Measurements from ENCODE around the gene FMN2. TPM values are rescaled to one million over a fixed set of nuclear protein-coding genes. Genes with fewer than 3 reads are reported as not detected.

The FMN2 gene
- total RNA-seq, 1 donor from 2014 or later = 1.7 TPM

GRCh38 chr1:240098534-240098933 is 6.9 kb downstream of the FMN2 start:
- H3K27me3 Mint-ChIP-seq (ENCODE audit: insufficient read depth, low read depth) = no peaks in the 10 kb centered on the region

GRCh38 chr1:240099329-240099728 is 7.6 kb downstream of the FMN2 start:
- Mint-ChIP-seq H3K9me3 (peaks cover 2% of the 10 kb centered on the region), H3K27me3 (ENCODE audit: insufficient read depth, low read depth) (no peaks in the 10 kb centered on the region), H3K27ac (no peak overlapping the region), H3K4me3 (no peak overlapping the region), H3K4me1 (peaks cover 26% of the 10 kb centered on the region), H3K36me3 (peaks cover 21% of the 10 kb centered on the region)
- Histone ChIP-seq H3K27ac (no peak overlapping the region), H2AFZ (replicated peaks) (no peak overlapping the region), H3K79me2 (ENCODE audit: low read depth) (no peaks in the 10 kb centered on the region), H3K27me3 (peaks cover 6% of the 10 kb centered on the region), H3K36me3 (no peaks in the 10 kb centered on the region), H3K4me1 (no peaks in the 10 kb centered on the region), H4K20me1 (ENCODE audit: low read depth) (peaks cover under 1% of the 10 kb centered on the region), H3K4me3 (no peak overlapping the region), H3F3A (ENCODE audit: low read depth) (no peaks in the 10 kb centered on the region), H3K4me2 (no peak overlapping the region), H3K9me3 (ENCODE audit: low read depth) (no peaks in the 10 kb centered on the region), H3K9ac (no peak overlapping the region)
- TF ChIP-seq CTCF (IDR thresholded peaks at IDR 0.05) (no peak), EZH2 (IDR thresholded peaks at IDR 0.05) (no peak), EZH2phosphoT487 (IDR thresholded peaks at IDR 0.05) (no peak)
- no peak for DNase-seq (ENCODE audit: low spot score)

More at GRCh38 chr1:240098534-240098933, 6.9 kb downstream of the FMN2 start:
- H4K20me1 ChIP-seq (ENCODE audit: low read depth) = peaks cover 8% of the 10 kb centered on the region
- peaks cover 14% of the 10 kb centered on the region for H3K27me3 ChIP-seq
- no peak overlapping the region for H3K27ac ChIP-seq
- Mint-ChIP-seq H3K36me3 (peaks cover 18% of the 10 kb centered on the region), H3K27ac (no peak overlapping the region), H3K9me3 (peaks cover 2% of the 10 kb centered on the region), H3K4me3 (no peak overlapping the region), H3K4me1 (peaks cover 31% of the 10 kb centered on the region)
- H2AFZ ChIP-seq (replicated peaks) = no peak overlapping the region
- DNase-seq (ENCODE audit: low spot score) = no peak
- H3K36me3 ChIP-seq = no peaks in the 10 kb centered on the region
- no peaks in the 10 kb centered on the region for H3K79me2 ChIP-seq (ENCODE audit: low read depth)
- H3K4me3 ChIP-seq = no peak overlapping the region
- peaks cover 5% of the 10 kb centered on the region for H3K4me1 ChIP-seq
- H3K9me3 ChIP-seq (ENCODE audit: low read depth) = no peaks in the 10 kb centered on the region
- no peak overlapping the region for H3K4me2 ChIP-seq
- H3F3A ChIP-seq (ENCODE audit: low read depth) = no peaks in the 10 kb centered on the region
- no peak overlapping the region for H3K9ac ChIP-seq
- TF ChIP-seq EZH2 (IDR thresholded peaks at IDR 0.05) (no peak), CTCF (IDR thresholded peaks at IDR 0.05) (no peak), EZH2phosphoT487 (IDR thresholded peaks at IDR 0.05) (no peak)

- Histone ChIP-seq H3K9ac (no peak overlapping the region), H3K4me3 (no peak overlapping the region), H3K36me3 (no peaks in the 10 kb centered on the region), H3K27ac (no peak overlapping the region), H3K79me2 (ENCODE audit: low read depth) (no peaks in the 10 kb centered on the region), H3K4me2 (no peak overlapping the region), H3K9me3 (ENCODE audit: low read depth) (no peaks in the 10 kb centered on the region), H3K4me1 (no peaks in the 10 kb centered on the region), H3F3A (ENCODE audit: low read depth) (no peaks in the 10 kb centered on the region), H3K27me3 (peaks cover 2% of the 10 kb centered on the region), H2AFZ (replicated peaks) (no peak overlapping the region), H4K20me1 (ENCODE audit: low read depth) (no peaks in the 10 kb centered on the region)
- Mint-ChIP-seq H3K27ac (no peak overlapping the region), H3K36me3 (peaks cover 22% of the 10 kb centered on the region), H3K9me3 (peaks cover 2% of the 10 kb centered on the region), H3K4me1 (peaks cover 25% of the 10 kb centered on the region), H3K27me3 (ENCODE audit: insufficient read depth, low read depth) (no peaks in the 10 kb centered on the region), H3K4me3 (no peak overlapping the region)
- TF ChIP-seq EZH2 (IDR thresholded peaks at IDR 0.05) = no peak
- no peak for DNase-seq (ENCODE audit: low spot score)
Observed at GRCh38 chr1:240099748-240100147, 8.1 kb downstream of the FMN2 start.

- H3K4me3 Mint-ChIP-seq = no peak overlapping the region
- H3K27ac Mint-ChIP-seq = no peak overlapping the region
- Histone ChIP-seq H3K27me3 (no peaks in the 10 kb centered on the region), H3K9me3 (ENCODE audit: low read depth) (no peaks in the 10 kb centered on the region), H3K27ac (no peak overlapping the region), H4K20me1 (ENCODE audit: low read depth) (no peaks in the 10 kb centered on the region), H3K79me2 (ENCODE audit: low read depth) (no peaks in the 10 kb centered on the region), H2AFZ (replicated peaks) (no peak overlapping the region), H3K9ac (no peak overlapping the region), H3K4me2 (no peak overlapping the region), H3K36me3 (no peaks in the 10 kb centered on the region), H3F3A (ENCODE audit: low read depth) (no peaks in the 10 kb centered on the region), H3K4me1 (no peaks in the 10 kb centered on the region), H3K4me3 (no peak overlapping the region)
- H3K36me3 Mint-ChIP-seq = peaks cover 20% of the 10 kb centered on the region
- no peaks in the 10 kb centered on the region for H3K27me3 Mint-ChIP-seq (ENCODE audit: insufficient read depth, low read depth)
- peaks cover 20% of the 10 kb centered on the region for H3K4me1 Mint-ChIP-seq
- peaks cover 2% of the 10 kb centered on the region for H3K9me3 Mint-ChIP-seq
- DNase-seq (ENCODE audit: low spot score) = no peak
- no peak for TF ChIP-seq EZH2phosphoT487 (IDR thresholded peaks at IDR 0.05)
- TF ChIP-seq EZH2 (IDR thresholded peaks at IDR 0.05) = no peak
- TF ChIP-seq CTCF (IDR thresholded peaks at IDR 0.05) = no peak
Observed at GRCh38 chr1:240100371-240100934, 8.8 kb downstream of the FMN2 start.
